CD14-positive monocyte (primary cell): ENCODE results near the gene CDC123. TPM values are rescaled to one million over a fixed set of nuclear protein-coding genes. Genes with fewer than 3 reads are reported as not detected.

ENCODE experiments used
- DNase-seq, 3 donors: peaks; one replicate each; pipeline ENCODE4 v3.0.0-alpha.2; 2011 to 2022
- H2AFZ ChIP-seq: 2 replicates; pipeline ENCODE4 v1.6.0; 2012; ENCODE audit warnings: mild to moderate bottlenecking, low read depth, low read length, inconsistent platforms; ENCODE audit not compliant: insufficient read depth, poor library complexity, severe bottlenecking
- H3K27ac ChIP-seq, 2 donors: 1 replicate in 1 of 2; 2 replicates in 1 of 2; pipeline ENCODE4 v1.5.1; 2012 to 2013; ENCODE audit warnings: low read length in 2 of 2, control low read depth in 1 of 2, inconsistent platforms in 1 of 2, low read depth in 1 of 2, mild to moderate bottlenecking in 1 of 2
- H3K27me3 ChIP-seq, 2 donors: one replicate each; pipeline versions ENCODE4 v1.6.0 to v1.6.1; 2011 to 2013; ENCODE audit warnings: low read length in 2 of 2; ENCODE audit not compliant: control insufficient read depth in 2 of 2, insufficient read depth in 2 of 2
- H3K36me3 ChIP-seq, 2 donors: replicated peaks in 1 of 2; 1 replicate in 1 of 2; 2 replicates in 1 of 2; pipeline versions ENCODE4 v1.5.1 to v1.6.1; 2012 to 2013; ENCODE audit warnings: low read length in 2 of 2, control low read depth in 1 of 2, inconsistent platforms in 1 of 2, mild to moderate bottlenecking in 1 of 2; ENCODE audit not compliant: insufficient read depth in 2 of 2, control insufficient read depth in 1 of 2
- H3K4me1 ChIP-seq, 2 donors: 1 replicate in 1 of 2; 2 replicates in 1 of 2; pipeline versions ENCODE4 v1.5.1 to v1.6.1; 2012 to 2013; ENCODE audit warnings: low read length in 2 of 2, control low read depth in 1 of 2, inconsistent platforms in 1 of 2, mild to moderate bottlenecking in 1 of 2, moderate library complexity in 1 of 2; ENCODE audit not compliant: insufficient read depth in 2 of 2, control insufficient read depth in 1 of 2
- H3K4me2 ChIP-seq: replicated peaks from 2 replicates; pipeline ENCODE3; 2012; ENCODE audit warnings: low read length, moderate library complexity, mild to moderate bottlenecking; ENCODE audit not compliant: poor library complexity, severe bottlenecking; ENCODE audit errors: extremely low read depth
- H3K4me3 ChIP-seq, 3 experiments: fragments of 200-600 bp in 1 of 3; sonication (generic) in 1 of 3; replicated peaks in 1 of 3; 1 replicate in 2 of 3; 2 replicates in 1 of 3; pipeline ENCODE4 v1.5.1; 2011 to 2013; ENCODE audit warnings: low read length in 3 of 3, mild to moderate bottlenecking in 3 of 3, control low read depth in 2 of 3, low read depth in 2 of 3, inconsistent platforms in 1 of 3, moderate library complexity in 1 of 3
- H3K79me2 ChIP-seq: 2 replicates; pipeline ENCODE4 v1.6.0; 2012; ENCODE audit warnings: mild to moderate bottlenecking, control low read depth, inconsistent platforms, low read length, moderate library complexity; ENCODE audit not compliant: insufficient read depth
- H3K9ac ChIP-seq: 2 replicates; pipeline ENCODE4 v1.6.0; 2017; ENCODE audit warnings: low read length, mild to moderate bottlenecking; ENCODE audit not compliant: insufficient read depth, poor library complexity, severe bottlenecking
- H3K9me3 ChIP-seq, 2 donors: replicated peaks in 1 of 2; 1 replicate in 1 of 2; 2 replicates in 1 of 2; pipeline versions ENCODE4 v1.5.1 to v1.6.1; 2012 to 2013; ENCODE audit warnings: low read length in 2 of 2, control low read depth in 1 of 2; ENCODE audit not compliant: control insufficient read depth in 1 of 2, insufficient read depth in 1 of 2
- H4K20me1 ChIP-seq: 2 replicates; pipeline ENCODE4 v1.6.0; 2012; ENCODE audit warnings: mild to moderate bottlenecking, low read length, control low read depth, moderate library complexity; ENCODE audit not compliant: insufficient read depth
- H3K27ac Mint-ChIP-seq, 7 donors: one replicate each; pipeline ENCODE4 v1.8.0; 2020; ENCODE audit warnings: mild to moderate bottlenecking in 7 of 7, mixed read lengths in 7 of 7, moderate library complexity in 6 of 7, inconsistent platforms in 2 of 7
- H3K27me3 Mint-ChIP-seq, 3 donors: one replicate each; pipeline ENCODE4 v1.8.0; 2021 to 2022; ENCODE audit warnings: low read depth in 3 of 3, mild to moderate bottlenecking in 3 of 3, mixed read lengths in 3 of 3, moderate library complexity in 3 of 3, inconsistent platforms in 1 of 3
- H3K36me3 Mint-ChIP-seq, 2 donors: one replicate each; pipeline ENCODE4 v1.8.0; 2020; ENCODE audit warnings: mixed read lengths in 2 of 2, inconsistent platforms in 1 of 2, mild to moderate bottlenecking in 1 of 2
- H3K4me1 Mint-ChIP-seq: one replicate; pipeline ENCODE4 v1.8.0; 2020; ENCODE audit warnings: mild to moderate bottlenecking, mixed read lengths
- H3K4me3 Mint-ChIP-seq, 2 donors: one replicate each; pipeline ENCODE4 v1.8.0; 2020; ENCODE audit warnings: mild to moderate bottlenecking in 2 of 2, mixed read lengths in 2 of 2, moderate library complexity in 1 of 2
- H3K9me3 Mint-ChIP-seq, 7 donors: one replicate each; pipeline ENCODE4 v1.8.0; 2020 to 2022; ENCODE audit warnings: mixed read lengths in 7 of 7, mild to moderate bottlenecking in 6 of 7, moderate library complexity in 6 of 7, inconsistent platforms in 2 of 7
- CTCF ChIP-seq: fragments of 200-600 bp; IDR thresholded peaks from one replicate; pipeline ENCODE4 v1.8.0; 2022; ENCODE audit warnings: antibody characterized with exemption, mild to moderate bottlenecking
- WGBS: methylation state at CpG from one replicate; pipeline ENCODE4 v1.1.5; 2013; ENCODE audit warnings: missing lambda C conversion rate; ENCODE audit not compliant: insufficient coverage; 5-methylcytosine and 5-hydroxymethylcytosine counted together
- intact Hi-C, 2 donors: fragments of 100-400 bp; cut with micrococcal nuclease; formaldehyde crosslinking; loops; one replicate each; pipeline versions ENCODE4 v1.15.0 to v1.15.1; 2023
- polyA plus RNA-seq, 3 donors: library from polyadenylated mRNA; depleted of rRNA in 1 of 3; unstranded in 2 of 3; stranded (reverse) in 1 of 3; fragments of 300-500 nt in 2 of 3; fragments of >200 nt in 1 of 3; fragmentation: Illumina TruSeq in 2 of 3; gene quantifications; 1 replicate in 2 of 3; 2 replicates in 1 of 3; pipeline ENCODE4 v1.2.3, GENCODE V29; 2012 to 2021

CDC123 gene
- polyA plus RNA-seq, 3 donors: 38.2 to 78.7 (median 76.0) TPM

GRCh38 chr10:12235116-12235694 is 39.2 kb downstream of the CDC123 start:
- no peaks in the 10 kb centered on the region for H3K4me1 ChIP-seq
- peaks cover 5% of the 10 kb centered on the region for H3K4me1 Mint-ChIP-seq
- H3K4me3 Mint-ChIP-seq: no peak overlapping the region
- no peak overlapping the region for H2AFZ ChIP-seq
- H3K27ac Mint-ChIP-seq: no peak overlapping the region
- H3K27me3 Mint-ChIP-seq: no peaks in the 10 kb centered on the region
- H3K9me3 ChIP-seq: no peaks in the 10 kb centered on the region
- H4K20me1 ChIP-seq: no peaks in the 10 kb centered on the region
- H3K9ac ChIP-seq: no peak overlapping the region
- H3K79me2 ChIP-seq: peaks cover under 1% of the 10 kb centered on the region
- intact Hi-C loops: no loop called here
- TF ChIP-seq CTCF: no peak
- peaks cover 78 to 89% of the 10 kb centered on the region in 2 donors for H3K36me3 ChIP-seq
- no peak overlapping the region for H3K27ac ChIP-seq
- H3K27me3 ChIP-seq: no peaks in the 10 kb centered on the region
- H3K4me2 ChIP-seq: no peak overlapping the region
- H3K9me3 Mint-ChIP-seq: no peaks in the 10 kb centered on the region
- H3K36me3 Mint-ChIP-seq: peaks cover 68 to 84% of the 10 kb centered on the region in 2 donors
- H3K4me3 ChIP-seq: no peak overlapping the region
- 100% methylated on average over 2 of the region's 3 CpGs for WGBS
- no peak for DNase-seq

GRCh38 chr10:12235796-12236195 is 39.8 kb downstream of the CDC123 start:
- peaks cover 5% of the 10 kb centered on the region for H3K79me2 ChIP-seq
- peaks cover 76 to 87% of the 10 kb centered on the region in 2 donors for H3K36me3 ChIP-seq
- H3K4me3 ChIP-seq: no peak overlapping the region
- H3K4me3 Mint-ChIP-seq: no peak overlapping the region
- peaks cover 69 to 83% of the 10 kb centered on the region in 2 donors for H3K36me3 Mint-ChIP-seq
- H3K9me3 Mint-ChIP-seq: no peaks in the 10 kb centered on the region
- no peak for DNase-seq
- peaks cover 8% of the 10 kb centered on the region for H3K4me1 Mint-ChIP-seq
- intact Hi-C loops: no loop called here
- no peaks in the 10 kb centered on the region for H3K27me3 ChIP-seq
- no peak overlapping the region for H3K27ac ChIP-seq
- 100% methylated on average over 3 of the region's 4 CpGs for WGBS
- H3K4me2 ChIP-seq: no peak overlapping the region
- no peak for TF ChIP-seq CTCF
- no peak overlapping the region for H3K9ac ChIP-seq
- H3K27me3 Mint-ChIP-seq: no peaks in the 10 kb centered on the region
- peaks cover 1% of the 10 kb centered on the region for H4K20me1 ChIP-seq
- H3K4me1 ChIP-seq: peaks cover 0 to 2% of the 10 kb centered on the region in 2 donors
- H3K27ac Mint-ChIP-seq: no peak overlapping the region
- no peaks in the 10 kb centered on the region for H3K9me3 ChIP-seq
- H2AFZ ChIP-seq: no peak overlapping the region
